ENCODE results near the gene C4BPB.

The C4BPB gene

DNA sequence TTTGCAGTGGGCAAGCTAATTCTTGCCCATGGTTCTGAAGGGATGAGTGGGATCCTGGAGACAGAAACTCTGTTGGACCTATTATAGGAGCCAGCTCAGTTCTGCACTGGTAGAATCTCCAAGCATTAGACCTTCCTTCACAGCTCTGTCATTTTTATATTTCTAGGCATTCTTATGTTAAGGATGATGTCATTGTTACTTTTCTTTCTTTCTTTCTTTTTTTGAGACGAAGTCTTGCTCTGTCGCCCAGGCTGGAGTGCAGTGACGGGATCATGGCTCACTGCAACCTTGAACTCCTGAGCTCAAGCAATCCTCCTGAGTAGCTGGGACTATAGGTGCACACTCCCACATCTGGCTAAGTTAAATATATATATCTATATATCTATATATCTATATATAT lies 28.1 kb upstream of the C4BPB start:
- no peak for DNase-seq

DNA sequence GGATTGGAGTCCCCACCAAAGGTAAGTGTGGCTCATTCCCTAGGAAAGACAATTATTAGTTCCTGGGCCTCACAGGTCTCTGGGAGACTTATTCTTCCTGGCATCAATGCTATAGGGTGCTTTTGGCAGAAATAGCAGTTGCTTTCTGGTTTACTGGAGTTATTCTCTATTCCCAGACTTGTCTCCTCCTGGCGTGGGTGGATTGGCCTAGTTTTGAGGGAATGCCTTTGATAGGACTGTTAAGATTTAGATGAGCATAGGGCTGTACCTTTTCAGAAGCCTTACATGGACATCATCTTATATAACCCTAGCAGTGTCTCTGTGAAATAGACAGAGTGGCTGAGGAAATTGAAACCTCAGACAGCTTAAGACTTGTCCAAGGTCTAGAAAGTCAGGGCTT lies 26.6 kb upstream of the C4BPB start:
- DNase-seq = no peak

DNA sequence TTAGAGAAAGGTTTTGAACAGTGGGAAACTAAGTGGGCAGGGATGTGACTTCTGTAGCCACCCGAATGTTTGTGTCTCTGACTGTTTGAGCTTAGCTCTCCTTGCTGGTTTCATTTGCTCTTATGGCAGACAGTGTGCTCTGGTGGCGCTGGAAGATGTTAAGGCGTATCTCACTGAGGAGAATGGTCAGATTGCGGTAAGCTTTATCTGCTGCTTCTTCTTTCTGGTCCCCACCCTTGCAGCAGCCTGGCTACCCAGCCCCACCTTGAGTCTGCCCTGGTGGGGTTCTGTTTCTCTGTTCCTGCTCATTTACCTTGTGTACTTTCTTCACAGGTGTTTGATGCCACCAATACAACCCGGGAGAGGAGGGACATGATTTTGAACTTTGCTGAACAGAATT lies 25.6 kb upstream of the C4BPB start:
- DNase-seq = no peak

DNA sequence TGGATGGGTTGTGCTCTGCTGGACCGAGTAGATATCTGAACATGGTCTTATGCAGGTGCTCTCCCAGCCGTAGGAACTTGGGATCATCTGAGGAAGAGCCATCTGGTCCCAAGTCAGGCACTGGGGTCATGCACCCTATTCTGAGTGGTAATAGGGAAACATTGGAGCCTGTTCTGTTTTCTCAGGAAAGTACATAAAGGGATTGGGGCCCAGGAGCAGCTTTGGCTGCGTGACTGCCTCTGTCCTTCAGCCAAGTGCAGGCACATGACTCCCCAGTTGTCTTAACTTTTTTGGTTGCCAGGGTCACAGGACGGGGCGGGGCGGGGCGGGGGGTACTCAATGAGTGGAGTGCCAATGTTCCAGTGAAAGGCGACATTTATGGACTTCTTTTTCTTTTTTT lies 24.1 kb upstream of the C4BPB start:
- DNase-seq = no peak

DNA sequence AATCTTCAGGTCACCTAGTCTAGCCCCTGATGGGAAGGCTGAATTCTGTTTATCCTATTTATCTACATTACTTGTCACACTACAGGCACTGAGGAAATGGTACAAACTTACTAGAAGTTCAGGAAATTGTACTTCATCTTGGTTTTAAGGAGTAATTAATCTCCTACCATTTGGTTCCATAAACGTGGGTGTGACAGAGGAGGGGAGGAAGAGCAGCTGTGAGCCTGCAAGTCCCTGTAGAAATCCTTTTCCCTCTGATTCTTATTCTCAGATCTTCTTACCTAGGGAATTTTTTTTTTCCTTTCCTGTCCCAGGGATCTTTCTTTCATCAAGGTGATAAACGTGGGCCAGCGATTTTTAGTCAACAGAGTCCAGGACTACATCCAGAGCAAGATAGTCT lies 21.5 kb upstream of the C4BPB start:
- no peak for DNase-seq

DNA sequence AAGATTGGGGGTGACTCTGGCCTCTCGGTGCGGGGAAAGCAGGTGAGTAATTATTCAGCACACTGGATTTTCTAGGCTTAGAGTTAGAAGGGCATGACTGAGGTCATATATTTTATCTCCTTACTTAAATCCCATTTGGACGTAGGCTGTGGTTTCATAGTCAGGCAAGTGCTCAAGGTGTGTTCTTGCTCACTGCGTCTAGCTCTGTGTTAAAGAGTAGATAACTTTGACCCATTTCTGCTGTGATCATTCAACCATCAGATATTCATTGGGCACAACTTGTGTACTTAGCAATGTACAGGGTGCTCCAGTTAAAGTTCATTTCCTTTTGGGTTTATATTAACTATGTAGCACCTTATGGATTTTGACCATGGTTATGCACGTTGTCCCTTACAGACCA lies 21.0 kb upstream of the C4BPB start:
- DNase-seq = no peak

DNA sequence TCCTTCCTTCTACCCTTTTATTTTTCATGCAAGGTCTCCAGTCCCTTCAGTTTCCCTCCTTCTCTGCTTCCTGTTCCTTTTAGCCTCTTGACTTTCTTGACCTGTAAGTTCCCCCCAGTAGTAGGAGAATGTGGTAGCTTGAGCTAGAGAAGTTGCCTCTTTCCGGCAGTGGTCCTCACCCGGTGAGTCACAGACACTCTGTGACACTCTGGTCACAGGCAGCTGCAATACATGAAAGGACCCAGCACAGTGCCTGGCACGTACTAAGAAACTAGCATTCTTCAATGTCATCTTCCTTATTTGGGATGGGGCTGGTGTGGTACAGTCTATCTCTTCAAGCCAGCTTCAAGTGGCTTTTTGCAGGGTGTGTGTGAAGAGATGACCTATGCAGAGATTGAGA lies 19.6 kb upstream of the C4BPB start:
- DNase-seq = no peak

DNA sequence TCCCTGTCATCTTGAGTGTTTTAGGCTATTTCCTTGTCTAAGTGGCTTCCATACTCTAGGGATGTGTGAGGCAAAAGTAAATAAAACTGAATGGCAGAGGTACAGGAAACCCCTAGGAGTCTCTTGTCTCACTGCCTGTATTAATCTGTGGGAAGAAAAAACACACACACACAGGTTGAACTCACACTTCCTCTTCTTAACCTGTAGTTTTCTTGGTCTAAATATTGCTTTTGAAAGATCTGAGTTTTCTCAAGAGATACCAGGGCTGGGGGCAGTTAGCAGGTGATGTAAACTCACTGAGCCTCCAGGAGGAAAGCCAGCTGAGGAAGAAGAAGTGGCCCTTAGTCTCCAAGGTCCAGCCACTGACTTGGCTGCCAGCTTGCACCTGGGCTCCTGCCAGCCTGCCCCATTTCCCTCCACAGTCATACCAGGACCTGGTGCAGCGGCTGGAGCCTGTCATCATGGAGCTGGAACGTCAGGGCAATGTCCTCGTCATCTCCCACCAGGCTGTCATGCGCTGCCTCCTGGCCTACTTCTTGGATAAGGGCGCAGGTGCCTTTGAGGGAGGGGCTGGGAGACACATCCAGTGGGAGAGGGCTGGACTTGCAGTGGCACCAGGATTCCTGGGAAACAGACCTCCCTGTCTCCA lies 18.7 kb upstream of the C4BPB start:
- DNase-seq = no peak

DNA sequence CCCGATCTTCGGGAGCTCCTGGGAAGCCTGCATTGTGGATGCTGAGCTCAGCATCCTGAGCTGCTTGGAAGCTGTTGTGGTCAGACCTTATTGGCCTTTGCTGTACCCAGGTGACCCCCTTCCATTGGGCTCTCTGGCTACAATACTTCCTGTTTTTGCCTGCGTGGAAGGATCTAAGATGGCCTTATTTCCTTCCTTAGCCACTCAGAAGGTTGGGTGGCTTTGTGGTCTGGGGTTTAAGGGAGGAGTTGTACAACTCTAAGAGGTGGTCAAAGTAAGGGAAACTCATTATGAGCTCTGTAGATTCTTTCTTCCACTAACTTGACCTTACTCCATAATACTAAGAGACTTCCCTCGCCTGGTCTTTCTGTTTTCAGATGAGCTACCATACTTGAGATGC lies 17.8 kb upstream of the C4BPB start:
- no peak for DNase-seq

DNA sequence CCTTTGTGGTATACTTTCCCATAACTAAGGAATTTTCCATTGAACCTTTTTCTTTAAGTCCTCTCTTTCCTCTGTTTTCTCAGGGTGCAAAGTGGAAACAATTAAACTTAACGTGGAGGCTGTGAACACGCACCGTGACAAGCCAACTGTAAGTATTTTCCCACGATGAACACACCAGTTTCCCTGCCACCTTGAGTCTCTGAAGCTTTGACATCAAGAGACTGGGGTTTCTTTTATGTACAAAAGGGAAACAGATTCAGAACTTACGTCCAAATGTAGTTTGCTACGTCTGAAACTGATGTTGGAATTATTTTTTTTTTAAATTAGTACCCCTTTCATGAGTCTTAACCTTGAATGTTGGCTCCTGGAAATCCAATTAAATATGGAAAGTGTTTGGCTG lies 17.2 kb upstream of the C4BPB start:
- peak; percentile 4 for DNase-seq

DNA sequence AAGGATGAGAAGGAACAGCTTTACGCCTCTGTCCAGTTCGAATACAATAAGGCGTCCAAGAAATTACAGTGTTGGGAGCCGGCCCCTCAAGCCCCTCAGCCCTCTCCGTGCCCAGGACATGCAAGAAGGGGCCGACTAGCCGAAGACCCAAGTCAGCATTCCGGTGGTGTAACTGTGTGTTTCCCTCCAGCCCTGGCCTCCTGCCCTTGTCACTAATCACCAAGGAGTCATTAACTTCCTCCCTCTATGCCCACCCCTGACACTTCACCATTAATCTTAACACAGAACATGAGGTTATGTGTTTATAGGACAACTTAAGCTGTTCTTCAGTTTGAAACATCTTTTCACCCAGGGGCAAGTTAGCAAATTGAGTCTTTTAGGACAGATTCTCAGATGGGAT lies 16.4 kb upstream of the C4BPB start:
- DNase-seq = no peak

DNA sequence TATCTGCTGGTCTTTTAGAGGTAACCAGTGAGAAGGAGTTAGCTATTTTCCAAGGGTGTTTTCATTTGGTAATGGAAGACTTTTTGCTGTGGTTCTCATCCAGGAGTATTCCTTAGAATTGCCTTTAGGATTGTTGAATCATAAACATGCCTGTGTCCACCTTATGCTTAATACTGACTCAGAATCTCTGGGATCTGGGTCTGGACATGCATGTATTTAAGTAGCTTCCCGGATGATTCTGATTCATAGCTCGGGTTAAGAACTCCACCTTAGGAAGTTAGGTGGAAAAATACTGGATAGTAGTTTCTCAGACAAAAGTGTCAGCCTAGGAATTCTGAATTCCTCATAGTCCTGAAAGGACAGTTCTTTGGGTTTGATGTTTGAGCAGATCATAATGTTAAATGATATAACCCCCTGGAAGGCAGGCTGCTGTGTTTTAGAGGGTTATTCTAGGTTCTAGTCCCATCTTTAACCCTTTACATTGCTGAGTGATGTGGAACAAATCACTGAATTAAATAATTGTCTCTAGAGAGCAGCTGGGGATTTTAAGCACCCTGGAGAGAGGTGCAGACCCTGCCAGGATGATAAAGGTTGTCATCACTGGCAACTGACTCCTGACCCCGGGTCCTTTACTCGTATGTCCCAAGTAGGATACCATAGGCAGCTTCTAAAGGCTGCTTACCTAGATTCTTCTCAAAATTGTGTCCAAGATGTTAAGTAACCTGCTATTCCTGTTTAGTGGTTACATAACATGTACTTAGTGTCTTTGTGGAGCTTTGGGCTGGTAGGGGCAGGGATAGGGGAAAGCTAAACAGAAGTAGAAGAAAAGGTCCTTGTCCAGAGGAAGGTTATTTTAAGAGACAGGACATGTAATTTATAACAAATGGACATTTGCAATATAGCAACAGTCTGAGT lies 14.5 kb upstream of the C4BPB start:
- DNase-seq = no peak

DNA sequence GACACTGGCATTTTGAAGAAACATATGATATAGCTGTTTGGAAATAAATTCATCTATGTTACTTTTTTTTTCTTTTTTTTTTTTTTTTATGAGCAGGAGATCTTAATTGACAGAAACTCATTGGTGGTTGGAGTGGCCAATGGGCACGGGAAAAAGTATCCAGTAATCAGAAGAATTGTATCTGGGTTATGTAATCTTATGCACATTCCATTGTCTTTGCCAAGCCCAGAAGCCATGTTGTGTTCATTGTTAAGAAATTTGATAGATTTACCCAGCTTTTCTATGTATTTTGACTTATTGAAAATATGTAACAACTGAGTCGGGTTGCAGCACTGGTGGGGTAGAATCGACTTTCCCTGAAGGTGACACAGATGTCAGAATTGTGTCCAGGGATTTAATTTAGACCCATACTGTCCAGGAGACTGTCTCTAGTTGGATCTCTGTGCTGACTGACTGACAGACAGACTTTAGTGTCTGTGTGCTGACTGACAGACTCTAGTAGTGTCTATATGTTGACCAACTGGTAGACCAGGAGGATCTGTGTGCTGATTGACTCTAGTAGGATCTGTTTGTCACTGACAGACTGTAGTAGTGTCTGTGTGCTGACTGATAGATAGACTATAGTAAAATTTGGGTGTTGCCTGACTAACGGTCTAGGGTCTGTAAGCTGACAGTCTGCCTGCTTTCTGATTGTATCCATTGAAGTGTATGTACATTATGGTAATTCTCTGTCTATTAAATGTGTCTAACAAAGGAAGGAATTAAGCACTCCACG lies 12.3 kb upstream of the C4BPB start:
- DNase-seq = no peak

DNA sequence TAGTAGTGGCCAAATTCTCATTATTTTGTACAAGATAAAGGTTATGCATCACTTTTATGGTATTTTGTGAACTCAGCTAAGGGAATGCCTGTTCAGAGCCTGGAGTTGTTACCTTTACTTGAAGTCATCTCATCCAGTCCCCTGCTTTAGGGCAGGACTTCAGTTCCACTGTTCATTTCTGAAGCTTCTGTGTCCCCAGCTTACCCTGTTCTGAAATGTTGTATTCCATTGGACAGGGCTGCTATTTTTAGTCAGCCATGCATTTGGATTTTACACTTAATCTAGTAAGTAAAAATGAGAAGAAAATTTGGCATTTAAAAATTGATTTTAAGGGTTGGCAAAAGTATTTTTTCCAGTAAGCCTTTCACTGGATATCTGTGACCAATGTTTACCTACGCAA lies 11.6 kb upstream of the C4BPB start:
- DNase-seq = no peak

DNA sequence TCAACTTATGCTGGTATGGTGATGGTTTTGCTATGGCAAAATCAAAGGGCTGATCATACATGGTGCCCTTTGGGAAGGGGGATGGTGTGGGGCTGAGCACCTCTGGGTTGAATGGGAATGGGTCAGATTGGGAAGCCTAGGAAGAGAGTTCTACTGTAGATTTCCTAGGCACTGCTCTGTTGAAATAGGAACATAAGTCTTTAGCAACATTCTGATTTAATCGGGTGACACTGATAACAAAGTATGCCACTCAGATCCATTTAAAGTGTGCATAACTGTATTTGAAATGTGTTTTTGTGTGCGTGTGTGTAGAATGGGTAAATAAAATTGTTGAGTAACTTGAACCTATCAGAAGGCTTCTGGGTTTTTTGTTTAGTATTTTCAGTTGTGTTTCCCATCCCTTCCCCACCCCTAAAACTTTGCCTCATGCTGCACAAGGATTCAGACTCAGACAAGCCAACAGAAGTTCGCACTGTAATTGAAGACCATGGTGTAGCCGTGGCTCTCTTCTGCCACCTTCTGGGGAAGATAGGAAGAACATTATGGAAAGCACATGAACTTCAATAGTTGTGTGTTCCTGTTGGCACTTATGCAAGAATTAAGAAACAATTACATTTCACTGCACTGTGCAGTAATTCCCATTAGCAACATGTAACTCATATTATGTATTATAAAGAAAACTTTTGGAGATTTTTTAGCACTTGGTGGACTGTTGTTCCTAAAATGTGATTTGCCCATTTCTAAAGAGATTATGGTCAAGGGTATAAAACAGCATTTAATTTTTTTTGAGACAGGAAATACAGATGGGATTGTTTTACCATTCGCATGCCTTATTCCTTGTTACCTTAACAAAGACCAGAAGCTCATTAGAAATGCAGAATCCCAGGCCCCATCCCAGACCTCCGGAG lies 10.9 kb upstream of the C4BPB start:
- DNase-seq = peak; percentile 38

DNA sequence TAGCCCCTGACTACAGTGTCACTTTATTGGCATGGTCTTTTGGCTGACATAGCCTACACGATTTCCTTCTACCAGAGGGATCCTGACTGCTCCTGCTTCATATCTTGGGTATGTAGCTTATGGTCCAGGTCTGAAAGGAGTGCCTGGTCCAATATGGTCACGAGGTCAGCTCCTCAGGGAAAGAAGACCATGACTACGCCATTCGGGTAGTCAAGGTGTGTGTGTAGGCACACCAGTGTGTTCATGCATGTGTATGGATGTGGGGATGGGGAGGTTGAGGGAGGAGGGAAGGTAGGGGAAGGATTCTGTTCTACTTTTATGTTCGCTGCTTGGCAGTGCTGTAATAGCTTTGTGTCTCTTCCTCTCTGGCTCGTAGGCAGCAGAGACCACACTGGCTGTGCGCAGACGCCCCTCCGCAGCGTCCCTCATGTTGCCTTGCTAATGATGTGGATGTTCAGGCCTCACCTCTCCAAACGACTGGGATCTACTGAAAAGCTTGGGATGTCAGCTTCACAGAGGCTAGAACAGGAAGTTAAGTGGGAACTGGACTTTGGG lies 10.0 kb upstream of the C4BPB start:
- DNase-seq = no peak

DNA sequence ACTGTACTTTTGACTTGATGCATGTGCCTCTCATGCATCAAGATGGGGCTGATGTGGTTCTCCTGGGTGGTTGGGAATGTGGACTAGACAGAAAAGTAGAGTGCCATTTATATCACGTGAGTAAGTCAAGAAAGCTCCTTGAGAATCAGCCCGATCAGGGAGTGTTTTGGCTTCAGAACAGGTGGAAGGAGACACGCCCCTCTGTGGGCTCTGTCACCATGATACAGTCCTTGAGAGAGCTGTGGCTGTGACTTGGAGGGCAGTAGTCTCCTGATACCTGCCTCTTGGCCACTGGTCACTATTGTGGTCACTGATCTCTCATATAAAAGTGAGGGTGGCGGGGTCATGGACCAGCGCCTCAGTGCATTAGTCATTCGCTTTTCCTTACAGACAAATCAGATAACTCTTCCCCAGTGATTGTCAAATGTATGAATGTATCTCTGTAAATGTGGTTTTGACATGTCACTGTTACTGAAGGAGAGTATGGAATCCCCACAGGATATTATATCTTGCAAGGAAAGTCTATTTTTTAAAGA lies 8.9 kb upstream of the C4BPB start:
- DNase-seq = no peak

DNA sequence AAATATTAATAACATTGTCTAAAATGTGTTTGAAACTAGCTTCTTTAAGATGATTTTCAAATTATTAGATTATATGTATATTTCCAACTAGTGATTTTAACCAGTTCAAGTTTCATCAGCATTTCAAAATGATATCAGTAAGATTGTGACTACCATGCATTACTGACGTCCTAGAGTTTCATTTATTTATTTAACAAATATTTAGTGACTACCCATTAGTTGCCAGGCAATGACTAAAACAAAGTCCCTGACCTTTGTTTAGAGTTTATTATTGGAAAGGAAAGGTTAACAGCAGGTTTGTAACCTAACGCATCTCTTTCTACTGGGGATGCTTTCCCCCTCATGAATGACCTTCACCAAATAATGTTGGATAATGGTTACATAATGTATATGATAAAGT lies 7.6 kb upstream of the C4BPB start:
- DNase-seq = no peak

DNA sequence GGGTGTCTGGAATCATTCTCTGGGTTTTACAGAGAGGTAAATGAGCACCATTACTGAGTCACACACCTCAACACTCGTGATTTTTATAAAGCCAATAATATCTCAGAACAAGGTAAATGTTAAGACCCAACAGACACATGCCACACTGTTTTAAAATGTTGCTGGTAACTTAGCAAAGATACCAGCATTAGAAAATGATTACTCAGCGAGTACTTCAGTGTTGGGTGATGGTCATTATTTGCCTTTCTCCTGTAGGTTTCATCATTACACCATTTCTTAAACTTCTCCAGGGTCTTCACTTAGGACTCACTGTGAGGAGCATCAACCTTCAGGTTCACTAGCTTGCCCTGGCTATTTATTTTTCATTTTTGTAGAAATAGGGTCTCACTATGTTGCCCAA lies 6.9 kb upstream of the C4BPB start:
- DNase-seq = no peak

DNA sequence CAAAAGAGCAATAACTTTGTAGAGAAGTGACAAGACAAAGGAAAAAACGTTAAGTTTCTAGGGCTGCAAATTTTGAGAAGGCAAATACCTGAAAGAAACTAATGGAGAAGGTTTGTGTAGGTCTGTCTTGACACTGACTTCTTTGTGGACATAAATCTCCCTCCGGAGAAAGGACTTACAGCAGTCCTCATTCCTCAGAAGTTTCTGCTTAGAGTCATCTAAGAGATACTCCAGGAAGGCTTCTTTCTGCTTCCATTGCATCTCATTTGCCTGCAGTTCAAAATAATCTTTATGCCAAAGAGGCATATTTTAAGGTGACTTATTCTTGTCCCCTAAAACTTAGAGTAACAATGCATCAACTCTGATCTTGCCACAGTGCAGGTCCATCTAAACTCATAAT lies 4.4 kb upstream of the C4BPB start:
- DNase-seq = no peak

DNA sequence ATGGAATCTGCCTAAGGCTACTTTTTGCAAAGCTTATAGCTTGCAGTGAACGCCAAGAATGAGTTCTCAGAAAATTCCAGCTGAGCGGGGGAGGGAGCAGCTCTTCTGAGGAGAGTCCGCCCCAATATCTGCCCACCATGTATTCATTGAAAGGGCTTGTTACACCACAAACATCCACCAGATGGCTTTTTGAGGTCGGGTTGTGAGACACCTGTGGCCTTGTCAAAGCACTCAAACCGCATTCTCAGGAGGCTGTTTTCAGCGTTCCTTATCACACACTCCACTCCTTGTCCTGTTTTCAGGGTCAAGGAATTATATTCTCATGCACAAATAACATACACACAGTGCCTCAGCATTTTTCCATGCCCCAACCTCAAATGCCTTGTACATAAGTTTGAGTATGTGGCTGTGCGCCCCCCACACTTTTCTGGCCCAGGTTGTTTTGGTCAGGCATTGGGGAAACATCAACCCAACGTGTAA lies 3.9 kb upstream of the C4BPB start:
- DNase-seq = peak; percentile 30

DNA sequence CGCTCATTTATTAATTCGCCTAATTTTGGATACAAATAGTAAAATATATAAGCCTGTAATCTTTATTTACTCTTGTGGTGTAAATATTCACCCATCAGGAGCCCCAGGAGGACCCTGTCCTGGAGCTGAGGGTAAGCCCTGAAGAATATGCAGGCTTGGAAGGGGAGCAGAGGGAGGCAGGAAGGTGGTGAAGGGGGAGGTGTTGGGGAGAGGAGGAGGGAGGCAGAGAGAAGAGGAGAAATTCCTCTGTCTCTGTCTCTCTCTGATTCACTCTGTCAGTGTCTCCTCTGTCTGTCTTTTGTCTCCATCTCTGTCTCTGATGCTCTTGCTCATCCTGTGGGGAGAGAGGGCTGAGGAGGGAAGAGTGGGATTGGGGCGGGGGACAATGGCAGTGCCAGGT lies 2.8 kb upstream of the C4BPB start:
- no peak for DNase-seq

All from effector CD8-positive, alpha-beta T cell (primary cell).